GM12872 (cell line): ENCODE data around the gene HOXC12.

Experiments
- TF ChIP-seq, protein P1 (sequence below): IDR thresholded peaks from 3 replicates; pipeline ENCODE4 v1.5.1; 2011; ENCODE audit warnings: low read depth, mild to moderate bottlenecking, low read length, moderate library complexity; ENCODE audit not compliant: insufficient read depth

The HOXC12 gene

DNA sequence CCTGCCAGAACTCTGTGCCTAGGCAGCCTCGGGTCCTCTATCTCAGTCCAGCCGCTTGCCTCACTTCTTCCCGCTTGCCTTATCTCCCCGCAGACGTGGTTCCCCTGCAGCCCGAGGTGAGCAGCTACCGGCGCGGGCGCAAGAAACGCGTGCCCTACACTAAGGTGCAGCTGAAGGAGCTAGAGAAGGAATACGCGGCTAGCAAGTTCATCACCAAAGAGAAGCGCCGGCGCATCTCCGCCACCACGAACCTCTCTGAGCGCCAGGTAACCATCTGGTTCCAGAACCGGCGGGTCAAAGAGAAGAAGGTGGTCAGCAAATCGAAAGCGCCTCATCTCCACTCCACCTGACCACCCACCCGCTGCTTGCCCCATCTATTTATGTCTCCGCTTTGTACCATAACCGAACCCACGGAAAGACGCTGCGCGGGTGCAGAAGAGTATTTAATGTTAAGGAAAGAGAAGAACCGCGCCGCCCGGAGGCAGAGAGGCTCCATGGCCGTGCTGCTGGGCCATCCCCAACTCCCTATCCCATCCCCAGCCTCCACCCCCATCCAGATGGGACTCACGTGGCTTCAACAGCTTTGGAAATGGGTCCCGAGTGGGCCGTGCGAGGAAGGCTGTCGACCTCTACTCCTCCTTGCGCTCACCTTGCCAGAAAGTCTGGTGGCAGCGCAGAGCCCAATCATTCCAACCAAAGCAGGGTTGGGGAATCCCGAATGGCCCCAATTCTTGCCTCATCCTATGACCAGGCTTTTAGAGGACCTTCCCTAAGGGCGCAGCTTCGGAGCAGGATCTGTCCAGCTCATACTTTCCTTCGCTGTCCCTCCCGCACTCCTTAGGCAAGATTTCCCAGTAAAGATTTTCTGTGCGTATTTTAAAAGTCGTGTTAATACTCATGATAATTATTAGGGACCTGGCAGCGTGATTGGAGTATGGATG, 9.5 kb upstream of the HOXC12 start:
- TF ChIP-seq, protein P1, sequence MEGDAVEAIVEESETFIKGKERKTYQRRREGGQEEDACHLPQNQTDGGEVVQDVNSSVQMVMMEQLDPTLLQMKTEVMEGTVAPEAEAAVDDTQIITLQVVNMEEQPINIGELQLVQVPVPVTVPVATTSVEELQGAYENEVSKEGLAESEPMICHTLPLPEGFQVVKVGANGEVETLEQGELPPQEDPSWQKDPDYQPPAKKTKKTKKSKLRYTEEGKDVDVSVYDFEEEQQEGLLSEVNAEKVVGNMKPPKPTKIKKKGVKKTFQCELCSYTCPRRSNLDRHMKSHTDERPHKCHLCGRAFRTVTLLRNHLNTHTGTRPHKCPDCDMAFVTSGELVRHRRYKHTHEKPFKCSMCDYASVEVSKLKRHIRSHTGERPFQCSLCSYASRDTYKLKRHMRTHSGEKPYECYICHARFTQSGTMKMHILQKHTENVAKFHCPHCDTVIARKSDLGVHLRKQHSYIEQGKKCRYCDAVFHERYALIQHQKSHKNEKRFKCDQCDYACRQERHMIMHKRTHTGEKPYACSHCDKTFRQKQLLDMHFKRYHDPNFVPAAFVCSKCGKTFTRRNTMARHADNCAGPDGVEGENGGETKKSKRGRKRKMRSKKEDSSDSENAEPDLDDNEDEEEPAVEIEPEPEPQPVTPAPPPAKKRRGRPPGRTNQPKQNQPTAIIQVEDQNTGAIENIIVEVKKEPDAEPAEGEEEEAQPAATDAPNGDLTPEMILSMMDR = no peak

DNA sequence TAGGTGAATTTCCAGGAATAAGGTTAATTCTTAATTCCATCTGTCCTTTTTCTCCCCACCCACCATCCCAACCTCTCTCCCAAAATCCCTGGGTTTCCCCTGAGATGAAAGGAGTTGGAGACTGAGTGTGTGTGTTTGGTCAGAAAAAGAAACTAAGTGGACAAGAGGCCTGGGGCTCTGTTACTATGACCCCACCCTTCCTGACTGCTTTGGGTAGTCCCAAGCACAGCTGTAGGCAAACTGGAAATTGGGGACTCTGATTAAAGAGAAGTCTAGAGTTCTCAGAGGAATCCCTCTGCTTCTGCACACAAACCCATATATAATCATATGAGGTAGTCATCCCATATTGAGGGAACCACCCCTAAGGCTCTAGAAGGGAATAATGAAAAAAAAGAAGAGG, 7.0 kb upstream of the HOXC12 start:
- TF ChIP-seq, protein P1 = no peak

DNA sequence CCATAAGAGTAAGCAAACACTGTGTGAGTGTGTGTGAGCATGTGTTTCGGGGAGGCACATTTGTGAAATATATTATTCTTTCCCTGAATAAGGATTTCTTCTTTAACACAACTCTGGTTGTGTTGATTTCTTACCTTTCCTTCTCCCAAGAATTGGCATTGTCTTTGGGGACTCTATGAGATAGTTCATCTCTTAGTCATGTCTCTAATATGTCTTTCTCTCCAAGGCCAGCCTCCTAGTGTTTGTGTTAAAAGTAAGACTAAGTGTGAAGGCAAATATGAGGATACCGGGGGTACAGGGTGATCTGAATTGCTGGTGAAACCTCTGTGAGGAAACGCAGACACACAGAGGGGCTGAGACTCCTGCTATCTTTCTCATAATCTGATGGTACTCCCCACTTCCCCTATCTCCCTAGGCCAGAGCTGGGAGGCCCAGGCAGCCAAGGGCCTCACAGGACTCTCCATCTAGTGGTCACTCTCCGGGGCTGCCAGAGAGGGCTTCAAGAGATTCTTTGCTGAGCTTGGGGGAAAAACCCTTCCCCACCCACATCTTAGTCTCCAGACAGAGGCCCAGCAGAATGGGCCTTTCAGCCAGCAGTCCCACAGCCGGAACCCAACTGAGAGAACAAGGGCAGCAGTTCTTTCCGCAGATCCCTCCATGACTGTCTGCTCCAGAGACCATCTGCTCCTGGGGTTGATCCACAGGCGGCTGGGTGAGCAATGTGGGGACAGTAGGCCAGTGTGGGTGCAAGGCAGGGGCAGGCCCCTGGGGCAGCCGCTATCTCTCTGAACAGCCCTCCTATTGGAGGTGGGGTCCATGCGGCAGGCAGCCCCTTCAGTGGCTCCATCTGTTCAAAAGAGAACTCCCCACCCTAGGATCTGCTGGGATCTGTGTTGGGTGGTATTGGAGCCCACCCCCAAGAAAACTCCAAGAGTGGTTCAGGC, 5.8 kb upstream of the HOXC12 start:
- TF ChIP-seq, protein P1 = no peak

DNA sequence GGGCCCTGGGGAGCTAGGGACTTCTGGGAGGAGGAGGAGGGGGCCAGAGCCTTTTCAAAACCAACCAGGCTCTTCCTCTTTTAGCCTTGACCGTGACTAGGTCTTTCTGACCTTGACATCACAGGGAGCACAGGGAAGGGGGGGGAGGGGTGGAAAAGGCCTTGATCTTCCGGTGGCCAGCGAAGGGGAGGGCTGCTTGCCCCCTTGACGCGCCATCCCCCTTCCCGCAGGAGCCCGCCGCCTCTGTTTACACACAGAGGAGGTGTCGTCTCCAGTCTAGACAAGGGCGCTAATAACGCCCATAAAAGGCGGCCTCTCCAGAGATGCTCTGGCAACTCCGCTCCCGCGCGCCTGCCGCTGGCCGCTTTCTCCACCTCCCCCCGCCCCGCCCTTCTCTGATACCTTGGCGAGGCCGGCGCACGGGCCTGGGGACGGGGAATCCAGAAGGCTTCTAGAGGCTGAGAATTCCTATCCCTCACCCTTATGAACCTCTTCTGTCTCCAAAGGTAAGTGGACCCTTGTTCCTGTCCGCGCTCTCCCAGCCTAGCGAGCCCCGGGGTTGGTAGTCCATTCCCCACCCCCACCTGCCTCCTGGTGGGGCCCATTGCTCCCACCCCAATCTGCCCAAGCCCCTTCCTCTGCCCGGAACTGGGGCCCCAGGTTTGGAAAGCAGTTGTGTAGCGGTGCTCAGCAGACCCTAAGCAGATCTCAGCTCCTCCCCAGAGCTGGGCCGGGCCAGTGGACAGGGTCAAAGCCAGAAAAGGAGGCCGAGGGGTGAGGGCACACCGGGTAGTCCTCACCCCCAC, 4.9 kb upstream of the HOXC12 start:
- TF ChIP-seq, protein P1 = no peak

DNA sequence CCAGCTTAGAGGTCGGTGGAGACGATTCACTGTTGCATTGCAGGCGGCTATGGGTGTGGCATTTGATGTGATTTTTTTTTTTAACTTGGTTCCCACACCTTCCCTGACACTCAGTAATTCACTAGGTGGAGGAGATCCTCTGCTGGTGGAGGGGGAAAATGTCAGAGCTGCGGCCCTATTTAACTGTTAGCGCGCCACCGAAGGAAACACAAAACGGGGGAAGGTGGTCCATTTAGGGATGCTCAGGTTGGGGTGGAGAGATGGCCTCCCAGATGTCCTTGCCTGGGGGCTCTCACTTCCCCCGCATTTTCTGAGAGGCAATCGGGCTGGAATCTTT, 4.3 kb upstream of the HOXC12 start:
- TF ChIP-seq, protein P1 = no peak

DNA sequence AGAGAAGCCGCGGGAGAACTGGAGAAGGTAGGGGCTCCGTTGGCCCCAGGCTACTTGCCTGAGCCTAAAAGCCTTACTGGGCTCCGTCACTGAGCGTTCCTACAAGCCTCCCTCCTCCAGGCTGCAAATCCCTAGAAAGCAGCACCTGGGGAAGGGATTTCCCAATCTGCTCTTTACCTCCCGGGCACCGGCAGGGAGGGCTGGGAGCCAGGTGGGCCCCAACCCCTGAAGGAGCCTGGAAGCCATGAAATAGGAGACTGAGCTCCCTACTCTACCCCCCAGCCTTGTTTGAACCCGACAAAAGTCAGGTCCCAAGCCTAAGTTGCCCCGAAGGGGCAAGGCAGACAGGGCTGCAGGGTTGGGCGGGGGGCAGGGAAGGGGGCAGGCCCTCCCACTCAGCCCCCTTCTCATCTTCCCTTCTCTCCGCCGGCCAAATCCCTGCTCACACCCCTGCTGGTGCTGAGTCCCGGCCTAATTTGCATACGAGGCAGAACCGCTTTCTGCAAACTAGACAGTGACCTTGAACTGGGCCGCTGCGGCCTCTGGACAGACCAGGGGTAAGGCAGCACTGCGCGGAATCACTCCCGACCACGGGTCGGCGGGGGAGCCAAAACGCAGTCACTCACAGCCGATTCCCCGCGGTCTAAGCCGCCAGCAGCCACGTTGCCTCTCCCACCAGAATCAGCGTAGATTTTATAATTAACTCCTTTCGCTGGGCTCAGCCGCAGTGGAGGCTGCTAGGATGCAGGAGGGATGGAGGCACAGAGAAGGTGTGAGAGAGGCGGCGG, 3.7 kb upstream of the HOXC12 start:
- TF ChIP-seq, protein P1 = no peak
